Hematopoietic multipotent progenitor cell treated with erythropoietin and hydrocortisone succinate and interleukin-3 and kit ligand, for 4 days (in vitro differentiated cells): ENCODE measurements around the gene FOXB1.
A peak's percentile ranks its signal among the peaks of the same experiment; 100 is the strongest.

Experiments
- DNase-seq: peaks from one replicate; pipeline ENCODE4 v3.0.0-alpha.2; 2015

Gene FOXB1

GRCh38 chr15:60021589-60022378 lies 17.7 kb downstream of the FOXB1 start:
- peak; percentile 93 for DNase-seq

GRCh38 chr15:60022379-60022741 lies 18.2 kb downstream of the FOXB1 start:
- no peak for DNase-seq

GRCh38 chr15:60026555-60026954 lies 22.4 kb downstream of the FOXB1 start:
- no peak for DNase-seq

- DNase-seq = no peak
These were observed 31.2 kb downstream of the FOXB1 start for GRCh38 chr15:60035344-60035743.

GRCh38 chr15:60039316-60039715 lies 35.2 kb downstream of the FOXB1 start:
- DNase-seq = no peak

- DNase-seq = no peak
These were observed 39.8 kb downstream of the FOXB1 start for GRCh38 chr15:60043744-60044435.

GRCh38 chr15:60044636-60045270 lies 40.6 kb downstream of the FOXB1 start:
- no peak for DNase-seq

- no peak for DNase-seq
These were observed 43.6 kb downstream of the FOXB1 start for GRCh38 chr15:60047701-60048100.

GRCh38 chr15:60049948-60050347 lies 45.8 kb downstream of the FOXB1 start:
- no peak for DNase-seq

GRCh38 chr15:60052796-60053195 lies 48.7 kb downstream of the FOXB1 start:
- no peak for DNase-seq

GRCh38 chr15:60054472-60054871 lies 50.4 kb downstream of the FOXB1 start:
- DNase-seq = no peak
